Mucosa of rectum (tissue), 2 donors: ENCODE data around the gene AKAP8L.

Experiments
- H3K27ac ChIP-seq, 2 donors: one replicate each; pipeline ENCODE4 v1.7.0; 2013; ENCODE audit warnings: inconsistent platforms in 2 of 2, low read depth in 2 of 2, low read length in 2 of 2
- H3K27me3 ChIP-seq, 2 donors: one replicate each; pipeline ENCODE4 v1.7.0; 2013; ENCODE audit warnings: low read length in 2 of 2; ENCODE audit not compliant: control insufficient read depth in 2 of 2, insufficient read depth in 2 of 2
- H3K36me3 ChIP-seq, 2 donors: one replicate each; pipeline ENCODE4 v1.7.0; 2013; ENCODE audit warnings: low read length in 2 of 2; ENCODE audit not compliant: control insufficient read depth in 2 of 2, insufficient read depth in 2 of 2
- H3K4me1 ChIP-seq, 2 donors: one replicate each; pipeline ENCODE4 v1.7.0; 2013; ENCODE audit warnings: low read length in 2 of 2, mild to moderate bottlenecking in 1 of 2; ENCODE audit not compliant: control insufficient read depth in 2 of 2, insufficient read depth in 2 of 2
- H3K4me3 ChIP-seq, 2 donors: one replicate each; pipeline ENCODE4 v1.7.0; 2013; ENCODE audit warnings: low read length in 2 of 2
- H3K9ac ChIP-seq, 2 donors: one replicate each; pipeline ENCODE4 v1.7.0; 2013; ENCODE audit warnings: low read length in 2 of 2, low read depth in 1 of 2, mild to moderate bottlenecking in 1 of 2
- H3K9me3 ChIP-seq, 2 donors: one replicate each; pipeline ENCODE4 v1.7.0; 2013; ENCODE audit warnings: low read length in 2 of 2; ENCODE audit not compliant: control insufficient read depth in 2 of 2
- donor health status: healthy.
- donor health status: Normal muscosa, but diverticular disease.

AKAP8L gene

GRCh38 chr19:15379999-15380647 lies 38.7 kb downstream of the AKAP8L start:
- Histone ChIP-seq H3K4me3 (peak overlapping the region; percentile 69 to 78), H3K27me3 (no peaks in the 10 kb centered on the region), H3K27ac (peak overlapping the region; percentile 81 to 94), H3K4me1 (peaks cover 14 to 26% of the 10 kb centered on the region in 2 donors), H3K9ac (peak overlapping the region; percentile 47 to 78), H3K36me3 (no peaks in the 10 kb centered on the region), H3K9me3 (no peaks in the 10 kb centered on the region)

DNA sequence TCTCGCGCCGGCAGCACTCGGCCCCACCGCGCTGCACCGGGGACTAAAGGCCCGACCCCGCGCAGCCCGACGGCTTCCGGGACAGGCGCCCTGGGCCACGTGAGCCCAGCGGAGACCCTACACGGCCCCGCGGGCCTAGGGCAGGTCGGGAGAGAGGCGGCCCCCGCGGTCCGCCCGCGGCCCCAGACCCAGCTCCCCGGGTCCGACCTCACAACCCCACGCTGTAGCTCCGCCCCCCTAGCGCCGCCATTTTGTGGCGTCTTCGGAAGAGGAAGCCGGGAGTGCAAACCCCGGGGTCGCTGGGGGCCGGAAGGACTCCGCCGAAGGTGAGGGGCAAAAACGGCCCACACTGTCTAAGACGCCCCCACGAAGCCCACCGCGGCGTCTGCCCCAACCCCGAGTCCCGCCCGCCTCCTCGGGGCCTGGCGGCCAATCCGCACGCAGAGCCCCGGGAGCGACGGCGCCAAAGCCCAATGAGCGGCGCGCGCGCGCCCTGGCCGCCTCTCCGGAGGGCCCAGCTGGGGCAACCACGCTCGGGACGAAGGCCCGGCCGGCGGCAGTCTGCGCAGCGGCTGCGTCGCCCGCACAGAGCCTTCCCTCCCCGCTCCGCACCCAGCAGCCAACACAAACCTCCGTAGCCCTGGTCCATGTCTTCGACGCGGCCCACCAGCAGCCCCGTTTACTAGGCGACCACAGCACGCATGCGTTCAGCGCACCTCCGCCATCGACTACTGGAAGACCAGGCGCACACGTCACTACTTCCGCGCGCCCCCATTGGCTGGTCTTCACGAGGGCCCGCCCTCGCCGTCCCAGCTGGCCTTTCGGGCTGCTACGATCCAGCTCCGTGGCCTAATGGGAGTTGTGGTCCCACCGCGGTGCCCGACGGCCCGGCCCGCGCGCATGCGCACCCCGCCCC lies 39.4 kb downstream of the AKAP8L start, which contains the start of gene AKAP8:
AKAP8 (minus strand) TSS at position 705 of the 916 bp plus-strand sequence; CDS start at position 649, 56 bp downstream.
- Histone ChIP-seq H3K27ac (peak within 1 kb of the TSS; percentile 90 to 94), H3K9ac (peak within 1 kb of the TSS; percentile 95 to 96), H3K36me3 (peaks cover 0 to 6% of the 10 kb centered on the region in 2 donors), H3K4me3 (peak within 1 kb of the TSS; percentile 97 to 100), H3K9me3 (no peaks in the 10 kb centered on the region), H3K4me1 (peaks cover 14 to 26% of the 10 kb centered on the region in 2 donors), H3K27me3 (no peaks in the 10 kb centered on the region)

DNA sequence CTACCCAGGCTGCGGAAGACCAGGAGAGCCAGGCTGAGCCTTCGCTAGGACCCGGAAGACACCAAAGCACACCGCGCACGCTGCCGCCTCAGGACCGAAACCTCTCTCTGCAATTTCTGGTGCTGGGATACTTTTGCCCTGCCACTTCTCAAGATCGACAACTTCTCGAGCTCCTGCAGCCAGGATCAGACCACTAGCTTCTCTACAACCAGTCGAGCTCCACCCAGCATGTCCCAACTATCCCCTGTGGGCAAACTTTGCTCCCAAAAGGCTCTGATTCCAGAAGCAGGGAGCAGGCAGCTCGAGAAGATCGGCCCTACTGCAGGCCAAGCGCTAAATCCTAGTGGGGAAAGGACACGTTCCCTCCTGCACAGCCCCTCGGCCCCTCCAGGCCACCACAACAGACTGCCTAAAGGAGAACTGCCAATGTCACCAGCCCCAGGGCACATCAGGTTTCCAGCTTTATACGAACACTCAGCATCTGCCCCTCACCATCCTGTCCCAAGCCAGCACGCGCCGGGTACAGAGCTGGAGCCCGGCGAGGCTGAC lies 40.2 kb downstream of the AKAP8L start:
- H3K27me3 ChIP-seq: no peaks in the 10 kb centered on the region
- no peaks in the 10 kb centered on the region for H3K9me3 ChIP-seq
- peaks cover 0 to 10% of the 10 kb centered on the region in 2 donors for H3K36me3 ChIP-seq
- H3K4me3 ChIP-seq: peak overlapping the region; percentile 97 to 100
- peak overlapping the region; percentile 90 to 94 for H3K27ac ChIP-seq
- H3K9ac ChIP-seq: peak overlapping the region; percentile 95 to 96
- peaks cover 14 to 26% of the 10 kb centered on the region in 2 donors for H3K4me1 ChIP-seq

GRCh38 chr19:15374796-15375440 lies 43.9 kb downstream of the AKAP8L start:
- Histone ChIP-seq H3K4me3 (no peak overlapping the region), H3K36me3 (peaks cover 18 to 45% of the 10 kb centered on the region in 2 donors), H3K27me3 (no peaks in the 10 kb centered on the region), H3K9ac (no peak overlapping the region), H3K9me3 (no peaks in the 10 kb centered on the region), H3K27ac (no peak overlapping the region), H3K4me1 (peaks cover 14 to 21% of the 10 kb centered on the region in 2 donors)

DNA sequence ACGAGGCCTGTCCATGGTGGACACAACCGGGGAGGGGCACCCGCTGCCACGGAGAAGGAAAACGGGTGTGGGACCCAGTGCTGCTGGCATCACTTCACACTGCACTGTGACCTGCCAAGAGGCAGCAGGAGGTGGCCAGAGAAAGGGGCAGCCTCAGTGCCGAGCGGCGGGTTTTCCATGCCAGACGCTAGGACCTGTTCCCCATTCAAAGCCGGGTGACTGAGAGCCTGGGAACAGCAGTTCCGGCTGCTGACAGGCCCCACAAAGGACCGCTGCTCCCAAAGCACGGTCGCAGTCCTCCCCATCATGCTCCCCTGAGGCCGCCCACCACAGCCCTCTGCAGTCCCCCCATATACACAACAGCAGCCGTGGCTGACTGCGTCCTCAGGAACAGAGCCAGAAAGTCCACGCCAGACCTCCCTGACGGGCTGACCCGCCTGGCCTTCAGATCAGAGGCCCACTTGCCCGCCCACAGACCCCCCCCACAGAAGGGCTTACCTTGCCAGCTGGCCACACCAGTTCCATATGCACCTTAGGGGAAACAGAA lies 44.6 kb downstream of the AKAP8L start:
- peaks cover 14 to 21% of the 10 kb centered on the region in 2 donors for H3K4me1 ChIP-seq
- no peak overlapping the region for H3K27ac ChIP-seq
- no peaks in the 10 kb centered on the region for H3K9me3 ChIP-seq
- no peak overlapping the region for H3K9ac ChIP-seq
- no peaks in the 10 kb centered on the region for H3K27me3 ChIP-seq
- no peak overlapping the region for H3K4me3 ChIP-seq
- peaks cover 25 to 51% of the 10 kb centered on the region in 2 donors for H3K36me3 ChIP-seq

- H3K9me3 ChIP-seq: no peaks in the 10 kb centered on the region
- H3K9ac ChIP-seq: no peak overlapping the region
- H3K27me3 ChIP-seq: no peaks in the 10 kb centered on the region
- H3K4me1 ChIP-seq: peaks cover 14 to 19% of the 10 kb centered on the region in 2 donors
- no peak overlapping the region for H3K4me3 ChIP-seq
- H3K27ac ChIP-seq: no peak overlapping the region
- peaks cover 29 to 57% of the 10 kb centered on the region in 2 donors for H3K36me3 ChIP-seq
Observed at GRCh38 chr19:15373644-15374043, 45.1 kb downstream of the AKAP8L start.

DNA sequence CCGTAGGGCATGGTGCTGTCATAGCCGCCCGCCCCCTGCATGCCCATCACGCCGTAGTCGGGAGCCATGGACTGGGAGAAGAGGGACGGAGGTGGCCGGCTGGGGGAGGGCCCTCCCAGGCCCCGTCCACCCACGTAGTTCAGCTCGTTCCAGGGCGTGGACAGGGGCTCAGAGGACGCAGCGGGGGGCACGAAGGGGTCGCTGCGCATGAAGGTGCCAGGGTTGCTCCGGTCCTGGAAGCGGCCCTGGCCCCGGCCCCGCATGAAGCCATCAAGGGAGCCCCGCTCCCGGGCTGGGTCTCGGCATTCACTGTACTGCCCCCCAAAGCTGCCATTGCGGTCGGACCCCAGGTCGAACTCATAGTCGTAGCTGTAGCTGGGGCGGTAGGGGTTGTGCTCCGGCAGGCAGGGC lies 45.9 kb downstream of the AKAP8L start:
- Histone ChIP-seq H3K36me3 (peaks cover 37 to 64% of the 10 kb centered on the region in 2 donors), H3K4me3 (no peak overlapping the region), H3K27ac (no peak overlapping the region), H3K9ac (no peak overlapping the region), H3K9me3 (no peaks in the 10 kb centered on the region), H3K4me1 (peaks cover 11 to 15% of the 10 kb centered on the region in 2 donors), H3K27me3 (no peaks in the 10 kb centered on the region)

DNA sequence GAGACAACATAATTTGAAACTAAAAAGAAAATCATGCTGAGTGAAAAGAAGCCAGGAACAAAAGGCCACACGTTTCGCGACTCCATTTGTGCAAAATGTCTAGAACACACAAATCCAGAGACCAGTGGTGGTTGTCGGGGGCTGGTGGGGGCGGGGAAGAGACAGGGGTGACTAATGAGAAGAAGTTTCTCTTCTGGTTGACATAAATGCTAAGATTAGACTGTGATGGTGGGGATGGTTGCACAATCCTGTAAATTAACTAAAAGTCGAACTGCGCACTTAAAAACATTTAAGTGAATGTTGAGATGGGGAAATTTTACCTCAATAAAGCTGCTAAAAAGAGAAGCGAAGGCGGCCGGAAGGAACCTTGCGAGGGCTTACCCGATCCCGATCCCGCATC lies 46.3 kb downstream of the AKAP8L start:
- Histone ChIP-seq H3K27ac (no peak overlapping the region), H3K9ac (no peak overlapping the region), H3K27me3 (no peaks in the 10 kb centered on the region), H3K9me3 (no peaks in the 10 kb centered on the region), H3K4me3 (no peak overlapping the region), H3K4me1 (peaks cover 7 to 11% of the 10 kb centered on the region in 2 donors), H3K36me3 (peaks cover 41 to 68% of the 10 kb centered on the region in 2 donors)

DNA sequence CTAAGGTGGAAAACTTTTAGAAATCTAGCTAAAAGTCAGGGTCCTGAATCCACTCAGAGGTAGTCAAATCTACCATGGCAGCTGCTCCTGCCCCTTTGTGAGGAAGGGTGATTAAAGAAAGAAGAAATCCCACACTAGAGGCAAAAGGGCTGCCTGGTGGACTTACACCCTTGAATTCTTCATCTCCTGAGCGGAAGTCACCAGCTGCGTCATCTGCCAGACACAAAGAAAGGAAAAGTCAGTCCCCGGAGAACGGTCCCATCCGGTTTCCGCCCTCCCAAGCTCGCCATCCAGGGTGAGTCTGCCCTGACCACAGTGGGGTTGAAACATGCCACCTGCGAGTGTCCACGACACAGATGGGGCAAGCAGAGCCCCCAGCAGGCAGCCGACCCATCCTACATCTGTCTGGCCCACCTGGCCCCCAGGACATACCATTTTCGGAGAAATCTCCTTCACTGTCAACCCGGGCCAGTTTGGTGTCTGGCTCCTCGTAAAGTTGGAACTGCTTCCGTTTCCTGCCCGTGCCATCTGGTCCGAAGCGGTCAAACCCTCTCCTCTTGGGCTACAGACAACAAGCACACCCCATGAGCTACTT lies 46.9 kb downstream of the AKAP8L start:
- Histone ChIP-seq H3K27ac (no peak overlapping the region), H3K4me1 (peaks cover 2 to 6% of the 10 kb centered on the region in 2 donors), H3K36me3 (peaks cover 42 to 70% of the 10 kb centered on the region in 2 donors), H3K9ac (no peak overlapping the region), H3K4me3 (no peak overlapping the region), H3K9me3 (no peaks in the 10 kb centered on the region), H3K27me3 (no peaks in the 10 kb centered on the region)
